GM21717 (cell line): ENCODE results near the gene EIF1.
"Not testable (repeated sequence)": the region's sequence is repeated elsewhere in the genome, so short reads cannot be mapped to it uniquely, and the experiment has no call there.

Experiments used
- ATAC-seq: cut with Tn5 transposase; IDR thresholded peaks from one replicate; pipeline ENCODE4 v1.9.1; 2021; ENCODE audit warnings: mild to moderate bottlenecking, moderate library complexity; ENCODE audit not compliant: unreplicated experiment

Gene EIF1

DNA sequence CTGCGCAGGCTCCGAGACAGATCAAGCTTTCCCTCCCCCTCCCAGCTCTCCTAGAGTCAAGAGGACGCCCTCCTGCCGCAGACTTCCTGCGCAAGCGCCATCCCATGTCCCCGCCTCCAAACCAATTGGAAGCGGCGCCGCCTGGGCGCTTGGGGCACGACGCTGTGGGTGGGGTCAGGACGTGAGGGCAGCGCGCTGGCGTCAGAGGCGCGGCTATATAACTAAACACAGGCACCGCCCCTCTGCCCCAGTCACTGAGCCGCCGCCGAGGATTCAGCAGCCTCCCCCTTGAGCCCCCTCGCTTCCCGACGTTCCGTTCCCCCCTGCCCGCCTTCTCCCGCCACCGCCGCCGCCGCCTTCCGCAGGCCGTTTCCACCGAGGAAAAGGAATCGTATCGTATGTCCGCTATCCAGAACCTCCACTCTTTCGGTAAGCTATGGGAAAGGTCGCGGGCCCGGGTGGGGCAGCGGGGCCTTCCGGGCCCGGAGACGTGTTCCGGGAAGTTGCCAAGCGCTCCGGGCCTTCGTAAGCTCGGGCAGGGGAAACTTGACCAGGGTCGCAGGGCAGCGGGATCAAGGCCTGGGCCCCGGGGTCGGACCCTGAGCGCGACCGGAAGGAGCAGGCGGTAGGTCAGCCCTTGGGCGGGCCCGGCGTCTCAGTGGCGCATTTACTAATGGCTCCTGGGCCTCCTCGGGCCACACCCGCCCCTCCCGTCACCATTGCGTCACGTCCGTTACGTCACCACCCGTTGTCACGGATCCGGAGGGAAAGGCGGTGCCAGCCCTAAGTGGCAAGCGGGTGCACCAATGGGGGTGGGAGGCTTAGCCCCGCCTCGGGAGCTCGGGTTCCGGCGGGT lies at the start of gene EIF1:
TSS of gene EIF1 (plus strand) at position 245 of the 856 bp plus-strand sequence. CDS start at position 399, 154 bp downstream.
- ATAC-seq = peak; percentile 65

DNA sequence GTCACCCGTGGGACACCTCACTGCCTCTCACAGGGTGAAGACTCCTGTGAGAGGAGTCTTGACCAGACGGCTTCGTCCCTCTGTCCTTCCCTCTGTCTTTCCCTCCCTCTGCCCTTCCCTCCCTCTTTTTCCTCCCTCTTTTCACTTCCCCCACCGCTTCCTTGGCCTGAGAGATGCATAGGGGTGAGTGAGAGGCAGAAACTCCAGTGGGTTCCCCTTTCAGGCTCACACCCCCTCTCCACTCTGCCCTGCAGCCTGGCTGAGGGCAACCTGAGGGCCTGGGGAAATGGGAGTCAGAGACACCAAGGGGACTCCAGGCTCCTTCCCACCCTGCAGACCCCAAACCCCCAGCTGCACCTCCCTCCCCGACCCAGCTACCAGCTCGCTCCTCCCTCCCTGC lies 49.7 kb upstream of the EIF1 start:
- ATAC-seq = no peak

DNA sequence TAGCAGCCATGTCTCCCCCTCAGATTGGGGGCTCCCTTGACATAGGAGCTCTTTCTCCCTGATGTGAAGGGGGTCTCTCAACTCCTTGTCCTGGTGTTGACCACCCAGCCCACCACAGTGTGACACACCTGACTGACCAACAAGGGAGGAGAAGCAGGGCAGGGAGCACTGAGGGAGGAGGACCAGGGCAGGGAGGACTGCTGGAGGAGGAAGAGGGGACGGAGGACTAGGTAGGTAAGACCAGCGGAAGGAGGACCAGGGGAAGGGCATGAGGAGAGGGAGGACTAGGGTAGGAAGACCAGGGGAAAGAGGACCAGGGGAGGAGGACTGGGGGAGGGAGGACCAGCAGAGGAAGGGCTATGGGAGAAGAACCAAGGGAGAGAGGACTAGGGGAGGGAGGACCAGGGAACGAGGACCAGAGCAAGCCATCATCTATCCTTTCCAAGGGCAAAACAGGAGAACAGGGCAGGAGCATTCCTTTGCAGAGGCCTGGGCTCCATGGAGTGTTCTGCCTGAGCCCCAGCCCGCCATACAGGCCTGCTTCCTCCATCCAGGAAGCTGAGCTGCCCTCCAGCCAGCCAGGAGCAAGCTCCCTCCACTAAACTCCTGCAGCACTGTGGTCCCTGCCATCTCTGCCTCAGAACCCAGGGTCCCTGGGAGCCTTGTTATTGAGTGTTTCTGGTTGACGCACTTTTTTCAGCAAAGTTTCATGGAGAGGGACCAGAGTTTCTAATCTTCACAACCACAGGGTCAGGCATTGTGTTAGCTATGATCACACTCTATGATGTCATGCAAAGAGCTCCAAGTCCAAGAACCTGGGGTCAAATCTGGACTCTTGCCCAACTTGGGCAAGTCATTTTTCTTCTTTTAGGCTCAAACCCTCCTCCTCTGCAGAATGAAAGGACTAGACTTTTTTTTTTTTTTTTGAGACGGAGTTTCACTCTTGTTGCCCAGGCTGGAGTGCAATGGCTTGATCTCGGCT lies 48.9 kb upstream of the EIF1 start:
- no peak for ATAC-seq

DNA sequence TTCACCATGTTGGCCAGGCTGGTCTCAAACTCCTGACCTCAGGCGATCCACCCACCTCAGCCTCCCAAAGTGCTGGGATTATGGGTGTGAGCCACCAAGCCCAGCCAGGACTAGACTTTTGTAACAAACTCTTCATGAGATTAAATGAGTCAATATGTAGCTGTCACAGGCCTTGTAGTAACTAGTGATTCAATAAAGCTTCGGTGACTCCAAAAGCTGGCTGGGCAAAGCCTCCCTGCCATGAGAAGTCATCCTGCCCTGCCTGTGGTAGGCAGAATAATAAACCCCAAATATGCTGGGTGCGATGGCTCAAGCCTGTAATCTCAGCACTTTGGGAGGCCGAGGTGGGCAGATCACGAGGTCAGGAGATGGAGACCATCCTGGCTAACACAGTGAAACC lies 48.1 kb upstream of the EIF1 start:
- not testable (repeated sequence) for ATAC-seq

DNA sequence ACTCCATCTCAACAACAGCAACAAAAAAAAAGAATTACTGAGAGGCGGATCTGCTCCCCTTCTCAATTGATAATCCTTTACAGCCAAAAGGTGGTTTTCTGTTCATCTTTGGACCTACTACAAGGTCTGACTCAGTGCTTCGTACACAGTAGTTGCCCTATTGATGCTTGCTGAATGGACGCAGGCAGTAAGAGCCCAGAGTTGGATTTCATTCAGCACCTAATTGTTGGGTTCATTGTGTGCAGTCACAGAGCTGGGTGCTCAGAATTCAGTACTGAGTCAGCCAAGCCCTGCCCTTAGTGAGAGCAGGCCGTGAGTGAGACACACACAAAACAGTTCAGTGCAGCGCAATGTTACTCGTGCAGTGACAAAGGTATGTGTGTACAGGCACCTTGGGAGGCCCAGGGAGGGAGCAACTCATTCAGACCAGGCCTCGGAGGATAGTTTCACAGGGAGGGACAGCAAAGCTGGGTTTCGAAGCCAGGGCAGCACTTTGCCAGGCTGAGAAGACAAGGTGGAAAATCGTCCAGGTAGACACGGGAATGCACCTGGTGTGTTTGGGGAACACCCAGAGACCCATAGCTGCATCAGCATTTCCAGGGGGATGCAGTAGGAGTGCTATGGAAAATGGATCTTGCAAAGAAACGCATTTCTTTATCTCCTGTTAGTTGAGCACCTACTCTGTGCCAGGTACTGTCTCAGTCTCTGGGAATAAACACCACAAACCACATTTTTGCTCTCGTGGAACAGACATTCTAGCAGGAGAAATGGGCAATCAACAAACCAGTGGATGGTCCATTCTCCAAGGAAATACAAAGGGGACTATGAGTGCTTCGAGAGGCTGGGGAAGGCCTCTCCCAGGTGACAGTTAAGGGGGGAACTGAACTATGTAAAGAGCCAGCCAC lies 46.2 kb upstream of the EIF1 start:
- ATAC-seq = no peak

DNA sequence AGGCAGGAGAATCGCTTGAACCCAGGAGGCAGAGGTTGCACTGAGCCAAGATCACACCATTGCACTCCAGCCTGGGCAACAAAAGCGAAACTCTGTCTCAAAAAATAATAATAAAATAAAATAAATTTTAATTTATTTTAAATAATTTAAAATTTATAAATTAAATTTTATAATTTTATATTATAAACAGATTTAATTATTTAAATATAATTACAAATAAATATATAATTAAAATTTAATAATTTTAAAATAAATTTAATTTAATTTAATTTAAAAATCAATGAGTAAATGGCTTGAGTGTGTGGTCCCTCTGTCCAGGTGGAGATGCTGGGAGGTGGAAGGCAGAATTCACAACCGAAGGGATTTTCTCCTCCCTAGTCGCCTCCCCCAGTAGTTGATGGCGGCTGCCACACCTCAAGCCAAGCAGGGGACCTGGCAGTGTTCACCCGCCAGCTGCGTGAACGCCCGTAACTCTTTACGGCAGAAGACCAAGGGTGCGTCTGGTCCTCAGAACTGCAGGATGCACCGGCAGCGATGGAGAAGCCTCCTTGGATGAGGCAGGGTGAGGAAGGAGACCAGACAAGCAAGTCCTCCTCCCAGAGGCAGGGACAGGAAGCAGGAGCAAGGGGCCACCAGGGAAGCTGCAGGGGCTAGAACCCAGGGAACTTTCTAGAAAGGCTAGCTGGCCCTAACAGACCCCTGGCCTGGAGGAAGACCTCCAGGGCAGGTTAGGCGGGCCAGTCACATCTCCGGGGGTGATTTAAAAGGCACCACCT lies 41.5 kb upstream of the EIF1 start:
- ATAC-seq = no peak

DNA sequence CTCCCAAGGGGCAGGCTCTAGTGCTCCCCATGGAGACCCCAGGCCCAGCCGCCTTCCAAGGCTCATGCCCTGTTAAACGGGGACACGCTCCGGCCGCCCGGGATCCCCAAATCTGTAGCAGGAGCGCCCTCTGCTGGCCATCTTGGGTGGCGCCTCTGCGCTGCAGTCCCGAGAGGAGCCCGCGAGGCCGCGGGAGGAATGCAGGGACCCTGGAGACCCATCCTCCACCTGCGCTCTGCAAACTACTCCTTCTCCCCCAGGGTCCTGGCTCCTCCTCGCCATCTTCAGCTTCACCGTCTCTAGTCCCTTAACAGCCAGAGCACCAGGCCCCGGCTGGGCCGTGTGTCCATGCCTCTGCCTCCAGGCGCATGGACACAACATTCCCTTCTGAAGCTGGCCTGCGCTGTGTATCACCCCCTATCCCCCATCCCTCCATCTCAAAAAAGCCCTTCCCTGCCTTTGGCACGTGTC lies 40.7 kb upstream of the EIF1 start:
- ATAC-seq = no peak

DNA sequence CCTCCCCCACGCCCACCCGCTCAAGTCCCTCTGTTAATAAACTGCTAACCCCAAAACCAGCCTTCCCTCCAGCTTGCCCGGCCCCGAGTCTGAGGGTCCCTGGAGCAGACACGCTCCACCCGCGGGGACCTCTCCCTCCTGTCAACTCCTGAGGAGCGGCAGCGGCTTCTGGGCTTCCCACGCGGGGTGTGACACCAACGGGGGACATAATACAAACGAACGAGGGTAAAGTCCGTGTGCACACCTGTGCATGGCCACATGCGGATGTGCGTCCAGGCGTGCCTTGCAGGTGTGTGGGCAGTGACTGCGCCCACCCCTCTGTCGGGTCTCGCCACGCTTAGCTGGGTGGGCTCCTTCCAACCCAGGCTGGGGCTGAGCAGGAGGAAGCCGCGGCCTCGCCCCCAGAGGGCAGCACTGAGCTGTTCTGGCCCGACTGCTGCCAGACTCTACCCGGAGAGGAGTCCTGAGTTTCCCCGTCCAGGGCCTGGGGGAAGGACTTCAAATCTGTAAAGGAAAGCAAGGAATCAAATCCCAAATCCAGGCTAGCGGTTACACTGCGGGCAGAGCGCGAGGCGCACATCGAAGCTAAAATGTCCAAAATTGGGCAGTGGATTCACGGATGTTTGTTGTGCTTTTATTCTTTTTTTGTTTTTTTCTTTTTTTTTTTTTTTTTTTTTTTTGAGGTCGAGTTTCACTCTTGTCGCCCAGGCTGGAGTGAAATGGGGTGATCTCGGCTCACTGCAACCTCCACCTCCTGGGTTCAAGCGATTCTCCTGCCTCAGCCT lies 40.1 kb upstream of the EIF1 start:
- no peak for ATAC-seq

DNA sequence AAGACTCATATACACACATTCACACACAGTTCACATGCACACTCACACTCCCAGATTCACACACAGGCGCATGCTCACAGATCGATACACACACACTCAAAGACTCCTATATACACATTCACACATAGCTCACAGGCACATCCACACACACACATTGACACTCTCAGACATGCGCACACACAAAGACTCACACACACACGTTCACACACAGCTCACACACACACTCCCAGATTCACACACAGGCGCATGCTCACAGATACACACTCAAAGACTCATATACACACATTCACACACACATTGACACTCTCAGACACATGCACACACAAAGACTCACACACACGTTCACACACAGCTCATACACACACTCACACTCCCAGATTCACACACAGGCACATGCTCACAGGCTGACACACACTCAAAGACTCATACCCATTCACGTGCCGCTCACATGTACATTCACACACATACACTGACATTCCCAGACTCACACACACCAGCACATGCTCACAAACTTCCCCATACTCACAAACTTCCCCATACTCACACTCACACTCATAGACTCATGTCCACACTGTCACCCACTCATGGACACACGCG lies 38.7 kb upstream of the EIF1 start:
- ATAC-seq = no peak

DNA sequence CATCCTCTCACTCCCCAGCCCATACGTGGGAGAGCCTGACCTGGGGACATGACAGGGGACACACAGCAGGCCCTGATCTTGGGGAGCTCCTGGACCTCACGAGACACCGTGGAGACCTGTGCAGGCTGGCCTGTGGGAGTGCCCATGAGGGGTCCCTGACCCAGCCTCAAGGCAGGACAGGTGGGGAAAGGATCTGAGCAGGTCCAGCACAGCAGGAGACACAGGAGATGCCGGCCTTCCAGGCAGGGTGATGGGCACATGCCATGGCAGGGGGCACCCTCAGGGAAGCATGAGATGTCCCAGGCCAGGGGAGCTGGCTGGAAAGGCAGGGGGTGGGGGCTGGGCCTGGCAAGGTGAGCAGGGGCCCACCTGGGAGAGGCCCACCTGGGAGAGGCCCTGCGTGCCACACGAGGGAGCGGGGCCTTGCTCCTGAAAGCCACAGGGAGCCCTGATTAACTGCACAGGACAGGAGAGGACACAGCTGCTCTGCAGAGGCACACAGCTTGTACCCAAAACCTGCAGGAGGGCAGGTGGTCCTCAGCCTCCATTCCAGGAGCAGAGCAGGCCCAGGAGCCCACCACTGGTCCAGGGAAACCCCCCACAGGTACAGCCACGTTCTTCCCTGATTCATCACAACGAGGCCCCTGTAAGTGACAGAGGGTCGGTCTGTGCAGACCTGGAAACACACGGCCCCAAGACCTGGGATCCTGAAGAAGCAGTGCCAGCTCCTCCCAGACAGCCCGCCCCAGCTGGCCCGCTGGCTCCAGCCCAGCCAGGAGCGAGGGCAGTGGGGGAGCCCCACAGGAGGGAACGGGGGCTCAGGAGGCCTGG lies 37.7 kb upstream of the EIF1 start:
- no peak for ATAC-seq

DNA sequence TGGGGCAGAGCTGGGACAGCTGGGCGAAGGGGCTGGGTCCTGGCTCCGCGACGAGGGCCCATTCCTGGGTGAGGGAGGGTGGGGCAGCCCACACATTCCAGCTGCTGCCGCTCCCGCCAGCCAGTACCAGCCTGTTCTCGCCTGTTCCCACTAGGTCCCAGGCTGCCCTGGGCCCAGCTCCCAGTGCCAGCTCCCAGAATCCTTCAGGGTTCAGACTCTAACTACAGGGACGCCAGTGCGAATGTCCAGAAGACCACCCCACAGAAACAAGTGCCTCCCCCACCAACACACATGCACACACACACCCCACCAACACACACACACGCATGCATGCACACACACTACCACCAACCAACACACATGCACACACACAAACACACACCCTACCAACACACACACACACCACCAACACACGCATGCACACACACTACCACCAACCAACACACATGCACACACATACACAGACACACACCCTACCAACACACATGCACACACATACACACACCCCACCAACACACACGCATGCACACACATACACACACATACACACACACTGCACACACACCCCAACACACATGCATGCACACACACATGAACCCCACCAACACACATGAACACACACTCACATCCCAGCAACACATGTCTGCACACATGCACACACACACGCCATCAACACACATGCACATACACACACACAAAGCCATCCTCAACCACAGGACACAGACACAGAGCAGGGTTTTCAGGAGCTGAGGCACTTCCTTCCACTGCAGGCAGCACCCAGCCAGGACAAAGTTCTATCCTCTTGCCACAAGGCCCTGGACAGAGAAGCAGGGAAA lies 36.8 kb upstream of the EIF1 start:
- no peak for ATAC-seq

DNA sequence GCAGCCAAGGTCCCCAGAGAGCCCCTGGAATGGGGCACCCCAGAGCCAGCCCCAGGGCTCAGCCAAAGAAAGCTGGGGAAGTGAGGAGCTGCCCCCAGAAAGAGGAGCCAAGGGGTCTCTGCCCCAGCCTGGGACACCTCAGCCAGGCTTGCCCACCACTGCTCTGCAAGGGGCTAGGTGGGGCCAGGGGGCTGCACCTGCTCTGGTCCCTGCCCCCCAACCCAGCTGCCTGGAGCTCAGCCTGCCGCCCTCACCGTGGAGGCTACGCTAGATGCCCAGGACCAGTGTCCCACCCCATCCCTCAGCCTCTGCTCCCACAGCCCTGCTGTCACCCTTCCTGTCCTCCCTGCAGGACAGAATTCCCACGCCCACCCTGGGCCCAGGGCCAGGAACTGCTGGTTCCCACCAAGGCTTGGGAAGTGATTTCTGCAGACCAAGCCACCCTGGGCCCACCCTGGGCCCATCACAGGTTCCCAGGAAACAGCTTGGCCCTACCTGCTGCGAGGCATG lies 36.2 kb upstream of the EIF1 start:
- no peak for ATAC-seq

DNA sequence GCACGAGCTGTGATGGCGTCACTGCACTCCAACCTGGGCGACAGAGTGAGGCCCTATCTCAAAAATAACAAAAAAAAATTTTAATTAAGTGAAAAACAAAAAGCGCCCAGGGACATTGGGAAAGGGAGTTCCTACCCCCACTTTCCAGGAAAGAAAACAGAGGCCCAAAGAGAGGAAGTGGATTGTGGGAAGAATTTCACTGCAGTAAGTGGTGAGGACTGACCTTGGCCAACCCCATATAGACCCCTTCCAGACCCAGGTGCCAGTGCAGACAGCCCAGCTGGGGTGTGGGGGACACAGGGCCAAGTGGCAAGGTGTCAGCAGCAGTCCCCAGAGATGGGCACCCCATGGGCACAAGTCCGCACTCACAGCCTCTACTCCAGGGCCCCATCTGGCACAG lies 35.3 kb upstream of the EIF1 start:
- no peak for ATAC-seq

DNA sequence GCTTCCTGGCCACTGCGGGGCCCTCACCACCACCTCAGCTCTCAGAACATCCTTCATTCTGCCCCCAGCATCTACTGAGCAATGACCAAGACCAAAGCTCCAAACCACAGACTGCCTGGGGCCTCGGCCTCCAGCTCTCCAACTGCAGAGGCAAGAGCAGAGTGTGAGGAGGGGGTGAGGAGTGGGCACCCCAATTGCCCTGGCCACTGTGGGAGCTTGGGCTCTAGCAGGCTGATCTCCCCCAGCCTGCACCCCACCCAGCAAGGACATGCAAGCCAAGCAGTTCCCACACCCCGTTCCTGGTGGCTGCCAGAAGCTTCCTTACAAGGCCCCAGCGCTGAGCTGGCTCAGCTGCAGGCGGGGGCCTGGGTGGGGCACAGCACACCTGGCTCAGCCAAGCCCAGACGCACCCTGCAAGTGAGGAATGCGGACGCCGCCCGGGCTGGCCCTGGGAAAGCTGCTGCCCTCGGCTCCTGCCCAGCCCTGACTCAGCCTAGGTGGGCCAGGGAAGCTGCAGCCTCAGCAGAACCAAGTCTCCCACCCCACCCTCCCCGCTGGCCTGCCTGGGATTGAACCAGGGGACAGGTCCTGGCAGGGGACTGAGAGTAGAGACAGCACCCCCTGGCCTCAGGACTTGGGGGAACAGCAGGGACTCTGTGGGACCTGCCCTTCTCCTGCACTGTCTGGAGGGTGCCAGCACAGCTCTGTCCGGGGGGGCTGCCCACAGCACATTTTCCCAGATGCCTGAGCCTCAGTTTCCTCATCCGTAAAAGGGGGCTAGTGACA lies 34.6 kb upstream of the EIF1 start:
- no peak for ATAC-seq

DNA sequence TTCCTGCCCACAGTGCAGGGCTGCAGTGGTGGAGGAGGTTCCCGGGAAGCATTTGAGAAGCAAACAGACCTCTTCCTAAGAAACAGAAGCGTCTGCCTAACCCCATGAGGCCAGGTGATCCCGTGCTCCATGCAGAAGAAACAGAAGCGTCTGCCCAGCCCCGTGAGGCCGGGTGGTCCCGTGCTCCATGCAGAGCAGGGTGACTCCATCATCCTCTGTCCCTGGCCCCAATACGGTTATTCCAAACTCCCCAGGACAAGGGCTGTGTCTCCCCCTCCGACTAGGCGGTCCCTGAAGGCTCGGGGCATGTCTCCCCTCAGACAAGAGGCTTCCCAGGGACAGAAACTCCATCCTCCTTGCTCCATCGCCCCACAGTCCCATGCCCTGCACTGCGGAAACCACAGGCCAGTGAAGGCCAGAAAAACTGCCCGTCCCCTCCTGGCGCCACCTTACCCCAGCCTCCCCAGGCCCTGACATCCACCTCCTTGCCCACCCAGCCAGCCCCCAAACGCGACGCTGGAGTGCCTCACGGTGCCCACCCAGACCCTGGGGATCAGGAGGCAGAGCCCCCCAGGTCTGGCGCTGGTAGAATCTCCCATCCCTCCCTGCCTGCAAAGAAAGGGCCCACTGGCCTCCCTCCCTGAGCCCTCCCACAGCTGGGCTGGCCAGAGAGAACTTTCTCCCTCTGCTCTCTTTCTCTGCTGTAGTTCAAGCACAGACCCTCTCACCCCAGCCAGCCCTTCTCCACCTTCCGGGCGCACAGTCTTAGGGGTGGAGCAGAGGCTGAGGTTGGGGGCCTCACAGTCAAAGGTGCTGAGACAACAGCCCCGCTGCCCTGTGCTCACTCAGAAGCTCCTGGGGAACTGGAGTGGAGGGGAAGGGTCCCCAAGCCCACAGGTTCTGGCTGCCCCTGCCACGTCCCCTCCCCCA lies 33.7 kb upstream of the EIF1 start:
- no peak for ATAC-seq
